Epidermal melanocyte (primary cell): ENCODE data around the gene P4HA1.

Experiments used
- DNase-seq: peaks from one replicate; pipeline ENCODE4 v3.0.0; 2011; ENCODE audit warnings: low spot score; ENCODE audit not compliant: insufficient read length

P4HA1 gene

DNA sequence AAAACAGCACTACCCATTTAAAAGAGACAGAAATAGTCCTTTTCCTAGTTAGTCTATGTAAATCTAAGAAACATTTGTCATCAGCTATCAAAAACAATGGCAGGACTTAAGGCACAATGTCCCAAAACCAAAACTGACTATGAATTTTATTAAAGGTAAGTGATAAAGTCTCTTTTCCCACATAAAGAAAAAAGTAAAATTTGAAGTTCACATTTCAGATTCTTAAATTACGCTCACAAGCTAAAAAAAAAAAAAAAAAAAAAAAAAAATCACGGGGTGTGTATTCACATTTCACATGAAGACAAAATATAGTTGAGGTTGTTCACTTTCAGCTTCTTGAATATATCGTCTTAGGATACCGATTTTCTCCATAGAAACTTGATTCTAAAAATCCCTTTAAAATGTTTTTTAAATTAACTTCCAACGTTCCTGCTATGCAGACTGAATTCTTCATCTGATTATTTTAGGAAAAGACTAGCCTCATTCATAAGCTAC is 1.6 kb downstream of the P4HA1 start:
- no peak for DNase-seq

GRCh38 chr10:73093922-73094850 is 2.5 kb downstream of the P4HA1 start:
- DNase-seq = no peak

- no peak for DNase-seq
These were observed 3.8 kb downstream of the P4HA1 start for GRCh38 chr10:73092830-73093229.

GRCh38 chr10:73088304-73088703 is 8.4 kb downstream of the P4HA1 start:
- DNase-seq = no peak

DNA sequence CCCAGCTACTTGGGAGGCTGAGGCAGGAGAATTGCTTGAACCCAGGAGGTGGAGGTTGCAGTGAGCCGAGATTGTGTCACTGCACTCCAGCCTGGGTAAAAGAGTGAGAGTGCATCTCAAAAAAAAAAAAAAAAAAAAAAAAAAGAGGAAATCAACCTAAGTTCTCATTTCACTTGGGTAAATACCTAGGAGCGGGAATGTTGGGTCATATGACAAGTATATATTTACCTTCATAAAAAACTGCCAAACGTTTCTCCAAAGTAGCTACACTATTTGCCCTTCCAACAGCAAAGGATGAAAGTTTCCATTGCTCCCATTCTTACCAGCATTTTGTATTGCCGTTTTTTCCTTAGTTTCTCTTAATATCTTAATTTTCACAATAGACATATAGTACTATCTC is 9.8 kb downstream of the P4HA1 start:
- DNase-seq = no peak

GRCh38 chr10:73084209-73084608 is 12.5 kb downstream of the P4HA1 start:
- DNase-seq = no peak

DNA sequence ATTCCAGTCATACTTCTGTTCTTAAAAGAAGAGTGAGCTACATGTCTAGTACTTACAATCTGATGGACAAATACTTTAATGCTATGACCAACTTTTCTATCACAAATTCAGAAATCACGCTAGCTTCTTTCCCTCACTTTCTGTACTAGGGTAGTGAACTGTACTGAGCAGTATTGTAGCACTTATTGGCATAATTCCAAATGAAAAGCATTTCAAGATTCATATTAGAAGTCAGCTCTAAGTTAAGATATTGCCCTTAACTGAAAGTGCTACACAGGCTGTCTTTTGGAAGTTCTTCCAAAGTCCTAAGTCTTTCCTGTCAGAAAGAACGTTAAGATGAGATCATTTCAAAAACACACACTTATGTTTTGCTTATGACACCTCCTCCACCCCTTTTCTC is 13.4 kb downstream of the P4HA1 start:
- DNase-seq = no peak

DNA sequence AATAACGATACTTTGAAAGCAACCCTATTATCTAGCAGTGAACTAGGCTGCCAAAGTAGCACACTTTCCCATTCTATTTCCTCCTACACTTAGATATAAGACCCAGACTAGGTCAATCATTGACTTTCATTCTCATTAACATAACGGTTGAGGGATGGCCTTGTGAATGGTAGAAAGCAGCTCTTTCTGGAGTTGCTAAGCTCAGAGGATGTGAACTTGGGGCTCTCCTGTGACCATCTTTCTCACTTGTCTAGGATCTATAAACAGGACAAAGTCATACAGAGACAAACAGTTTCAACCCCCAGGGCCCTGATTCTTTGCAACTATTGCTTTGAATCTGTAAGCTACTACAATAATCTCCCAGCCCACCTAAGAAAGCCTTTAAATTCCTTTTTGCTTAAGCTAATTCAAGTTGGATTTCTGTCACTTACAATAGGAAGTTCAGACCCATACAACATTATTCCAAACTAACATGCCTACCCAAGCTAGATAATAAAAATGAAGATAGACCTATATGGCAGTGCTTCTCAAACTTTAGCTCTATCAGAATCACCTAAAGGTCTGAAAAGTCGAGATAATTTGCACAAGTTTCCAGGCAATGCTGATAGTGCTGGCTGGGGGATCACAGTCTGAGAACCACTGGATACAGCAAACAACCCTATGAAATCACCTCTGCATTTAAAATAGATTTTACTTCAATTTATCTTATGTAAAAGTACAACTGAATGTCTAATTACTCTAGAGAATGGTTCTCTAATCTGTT is 16.7 kb downstream of the P4HA1 start:
- DNase-seq = no peak

DNA sequence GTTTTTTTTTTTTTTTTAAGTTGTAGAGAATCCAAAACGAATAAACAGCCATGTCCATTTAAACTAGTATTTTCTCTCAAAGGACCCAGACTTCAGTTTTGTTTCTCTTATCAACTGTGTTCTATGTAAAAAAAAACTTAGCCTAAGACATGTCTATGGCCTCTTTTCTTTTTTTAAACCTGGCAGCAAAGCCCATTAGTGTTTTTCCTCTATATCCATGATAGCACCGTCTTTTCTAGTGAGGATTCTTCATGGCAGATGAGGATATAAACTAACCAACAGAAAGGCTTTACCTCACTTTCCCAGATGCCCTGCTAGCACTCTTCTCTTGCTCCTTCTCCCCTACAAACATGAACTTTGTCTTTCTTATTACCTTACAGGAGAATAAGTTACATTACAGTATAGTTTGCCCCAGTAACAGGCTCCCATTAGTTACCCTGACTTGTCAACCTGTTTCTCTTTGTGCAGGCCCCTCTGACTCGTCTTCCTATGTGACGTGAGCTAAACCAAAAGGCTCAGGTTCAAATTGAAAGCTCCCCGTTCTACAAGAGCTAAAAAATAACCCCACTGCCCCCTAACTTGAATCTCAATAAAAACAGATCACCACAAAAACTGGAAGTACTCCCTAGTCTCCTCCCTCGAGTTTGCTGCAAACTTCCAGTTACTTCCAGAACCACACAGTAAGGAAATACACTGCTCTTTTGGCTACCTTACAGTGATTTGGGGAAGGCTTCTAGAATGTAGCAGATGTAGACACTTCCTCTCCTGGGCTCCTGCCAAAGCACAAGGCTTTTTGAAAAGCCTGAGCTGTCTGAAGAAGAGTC is 20.1 kb downstream of the P4HA1 start:
- no peak for DNase-seq

DNA sequence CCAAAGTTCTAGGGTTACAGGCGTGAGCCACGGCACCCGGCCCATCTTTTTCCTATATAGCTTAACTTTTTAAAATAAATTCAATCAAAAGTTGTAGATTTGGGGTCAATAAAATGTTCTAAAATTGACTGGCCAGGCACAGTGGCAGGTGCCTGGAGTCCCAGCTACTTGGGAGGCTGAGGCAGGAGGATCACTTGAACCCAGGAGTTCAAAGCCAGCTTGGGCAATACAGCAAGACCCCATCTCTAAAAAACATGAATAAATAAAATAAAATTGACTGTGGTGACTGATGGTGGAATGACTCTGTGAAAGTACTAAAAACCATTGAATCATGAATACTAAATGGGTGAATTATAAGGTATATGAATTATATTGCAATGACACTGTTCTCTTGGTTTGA is 20.8 kb downstream of the P4HA1 start:
- DNase-seq = no peak

DNA sequence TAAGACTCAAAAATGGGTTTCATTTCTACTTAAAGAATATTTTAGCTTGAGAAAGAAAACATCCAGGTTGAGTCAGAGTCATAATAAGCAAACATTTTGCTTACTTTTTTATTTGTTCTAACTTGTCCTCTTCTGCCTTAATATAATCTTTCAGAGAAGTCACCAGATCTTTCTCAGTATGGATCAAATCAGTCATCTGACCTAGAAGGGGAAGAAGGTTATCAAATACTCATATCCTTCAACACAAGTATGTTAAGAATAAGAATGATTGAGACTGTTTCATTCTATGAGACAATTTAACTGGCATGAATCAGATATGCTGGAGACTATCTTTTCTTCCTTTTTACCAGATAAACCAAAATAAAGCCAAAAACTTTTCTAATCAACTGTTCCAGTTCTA is 23.0 kb downstream of the P4HA1 start:
- DNase-seq = no peak

DNA sequence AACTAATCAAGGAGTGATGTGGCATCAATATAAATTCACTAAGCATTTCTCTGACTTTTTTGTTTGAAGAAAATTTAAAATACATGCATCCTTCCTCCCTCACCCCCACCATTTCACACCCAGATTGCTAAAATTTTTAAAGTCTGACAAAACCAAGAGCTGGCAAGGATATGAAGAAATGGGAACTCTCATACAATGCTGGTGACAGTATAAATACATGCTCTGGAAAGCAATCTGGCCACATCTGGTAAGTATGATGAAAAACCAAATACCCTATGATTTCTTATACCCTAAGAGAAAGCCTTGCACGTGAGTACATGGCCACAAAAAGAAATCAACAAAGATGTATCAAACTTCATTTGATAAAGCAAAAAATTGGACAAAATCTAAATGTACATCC is 31.2 kb downstream of the P4HA1 start:
- no peak for DNase-seq

GRCh38 chr10:73061743-73062142 is 34.9 kb downstream of the P4HA1 start:
- DNase-seq = no peak

DNA sequence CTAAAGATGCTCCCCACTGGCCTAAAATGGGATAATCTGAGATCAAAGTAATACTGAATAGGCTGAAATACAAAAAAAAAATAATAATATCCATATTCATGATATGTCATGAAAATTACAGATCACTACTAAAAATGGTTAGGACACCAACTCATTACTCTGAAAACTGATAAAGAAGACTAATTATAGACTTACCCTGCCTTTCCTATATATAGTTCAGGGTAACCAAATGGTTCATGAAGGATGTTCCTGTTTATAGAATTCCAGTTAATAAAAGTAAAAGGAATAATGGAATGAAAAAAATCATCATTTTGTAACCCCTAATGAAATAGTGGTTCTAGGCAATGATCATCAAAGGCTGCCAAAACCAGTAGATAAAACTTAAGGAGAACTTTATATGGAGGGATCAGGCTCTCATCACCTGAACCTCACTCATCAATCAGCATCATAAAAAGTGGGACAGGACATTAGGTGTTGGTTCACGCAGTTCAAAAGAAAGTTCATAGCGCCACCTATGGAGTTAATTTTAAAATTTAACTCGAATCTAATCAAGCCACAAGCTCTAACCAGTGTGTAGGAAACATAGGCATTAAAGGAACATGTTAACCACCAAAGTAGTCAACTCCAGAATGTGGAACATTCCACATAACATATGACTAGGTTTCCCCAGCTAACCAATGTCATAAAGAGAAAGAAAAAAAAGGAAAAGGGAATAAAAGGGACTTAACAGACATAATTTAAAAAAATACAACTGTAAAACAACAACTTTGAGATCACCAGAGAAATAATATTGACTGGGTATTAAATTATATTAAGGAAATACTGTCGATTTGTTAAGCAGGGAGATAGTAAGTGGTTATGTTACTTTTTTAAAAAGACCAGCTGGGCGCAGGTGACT is 35.7 kb downstream of the P4HA1 start:
- no peak for DNase-seq

GRCh38 chr10:73060173-73060572 is 36.5 kb downstream of the P4HA1 start:
- DNase-seq = no peak

- DNase-seq = no peak
These were observed 38.5 kb downstream of the P4HA1 start for GRCh38 chr10:73058057-73058591.

DNA sequence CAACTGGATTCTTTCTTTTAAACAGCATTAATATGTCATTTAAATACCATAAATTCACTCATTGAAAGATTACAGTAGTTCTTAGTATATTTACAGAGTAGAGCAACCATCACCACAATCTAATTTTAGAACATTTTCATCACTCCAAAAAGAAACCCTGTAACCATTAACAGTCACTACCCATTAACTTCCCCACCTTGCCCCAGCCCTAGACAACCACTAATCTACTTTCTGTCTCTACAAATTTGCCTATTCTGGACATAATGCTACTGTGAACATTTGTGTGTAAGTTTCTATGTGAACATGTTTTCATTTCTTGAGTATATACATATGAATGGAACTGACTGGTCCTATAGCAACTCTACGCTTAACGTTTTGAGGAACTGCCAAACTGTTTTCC is 42.4 kb downstream of the P4HA1 start:
- DNase-seq = no peak

DNA sequence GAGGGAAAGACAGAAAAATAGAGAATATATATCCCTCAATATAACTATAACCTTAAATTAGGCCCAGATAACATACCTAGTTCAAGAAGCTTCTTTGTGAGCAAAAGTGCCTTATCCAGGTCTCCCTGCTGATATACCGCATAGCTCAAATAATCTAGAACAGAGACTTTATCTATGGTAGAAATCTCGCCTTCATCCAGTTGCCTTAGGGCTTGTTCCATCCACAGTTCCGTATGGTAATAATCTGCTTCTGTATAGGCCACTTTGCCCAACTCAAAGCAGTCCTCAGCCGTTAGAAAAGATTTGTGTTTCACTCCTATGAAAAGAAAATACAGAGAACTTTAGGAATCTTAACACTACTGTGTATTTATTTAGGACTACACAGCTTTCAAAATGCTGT is 43.4 kb downstream of the P4HA1 start:
- DNase-seq = no peak

DNA sequence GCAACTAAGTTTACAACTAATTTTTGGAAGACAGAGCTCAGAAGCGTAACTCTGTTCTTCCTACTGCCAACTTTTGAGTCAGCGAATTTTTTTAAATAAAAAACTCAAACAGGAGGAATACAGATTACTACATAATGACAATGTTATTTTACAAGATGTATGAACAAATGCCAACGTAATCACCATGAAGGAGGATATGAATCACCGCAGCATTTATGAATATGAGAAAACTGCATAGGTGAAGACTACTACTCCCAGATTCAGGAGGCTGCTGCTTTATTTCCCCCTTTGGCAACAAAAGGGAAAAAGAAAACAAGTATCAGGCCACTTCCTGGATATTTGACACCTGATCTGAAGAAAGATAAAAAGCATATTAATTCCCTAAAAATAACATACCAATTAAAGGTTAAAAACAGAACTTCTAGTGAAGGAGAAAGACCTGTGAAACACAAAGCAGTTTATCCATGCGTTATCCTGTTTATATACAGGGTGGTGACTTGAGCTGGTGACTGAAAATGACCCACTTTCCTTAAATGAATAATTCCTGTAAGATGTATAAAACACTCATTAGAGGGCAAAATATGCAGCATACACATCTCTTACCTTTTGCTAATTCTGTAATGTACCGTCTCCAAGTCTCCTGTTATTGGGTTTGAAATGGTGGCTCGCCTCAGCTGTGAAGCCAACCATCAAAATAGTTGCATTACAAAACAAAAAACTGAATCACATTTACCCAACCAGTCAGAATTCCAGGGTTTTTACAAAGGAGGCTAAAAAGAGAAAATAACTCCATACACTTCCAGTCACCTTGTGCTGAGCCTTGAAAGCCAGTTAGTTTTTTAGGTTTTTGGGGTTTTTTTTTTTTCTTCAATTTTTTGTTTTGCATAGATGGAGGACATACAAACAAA is 52.0 kb downstream of the P4HA1 start:
- DNase-seq = no peak
